Activated naive CD8-positive, alpha-beta T cell treated with anti-CD3 and anti-CD28 coated beads for 36 hours (primary cell): ENCODE measurements around the gene ATP11A. TPM values are rescaled to one million over a fixed set of nuclear protein-coding genes. Genes with fewer than 3 reads are reported as not detected.

Experiments used
- DNase-seq: peaks from one replicate; pipeline ENCODE4 v3.0.0; 2021
- H3K27ac Mint-ChIP-seq: one replicate; pipeline ENCODE4 v1.8.0; 2022; ENCODE audit warnings: mild to moderate bottlenecking, moderate library complexity, mixed read lengths
- H3K27me3 Mint-ChIP-seq: one replicate; pipeline ENCODE4 v1.8.0; 2022; ENCODE audit warnings: mild to moderate bottlenecking, mixed read lengths
- H3K36me3 Mint-ChIP-seq: one replicate; pipeline ENCODE4 v1.8.0; 2021; ENCODE audit warnings: mild to moderate bottlenecking, mixed read lengths
- H3K4me1 Mint-ChIP-seq: one replicate; pipeline ENCODE4 v1.8.0; 2021; ENCODE audit warnings: mixed read lengths
- H3K4me3 Mint-ChIP-seq: one replicate; pipeline ENCODE4 v1.8.0; 2022; ENCODE audit warnings: mild to moderate bottlenecking, moderate library complexity, mixed read lengths
- H3K9me3 Mint-ChIP-seq: one replicate; pipeline ENCODE4 v1.8.0; 2022; ENCODE audit warnings: mixed read lengths
- total RNA-seq, 2 experiments: library from RNA; stranded (reverse); gene quantifications; one replicate each; pipeline ENCODE4 v1.2.3, GENCODE V29; 2021

ATP11A gene
- total RNA-seq, 2 experiments from 2014 or later = 27.6 to 32.5 TPM

- H3K27ac Mint-ChIP-seq = no peak overlapping the region
- H3K36me3 Mint-ChIP-seq = peaks cover 16% of the 10 kb centered on the region
These were observed 135.2 kb downstream of the ATP11A start for GRCh38 chr13:112825071-112825470.

GRCh38 chr13:112825875-112826274 is 136.0 kb downstream of the ATP11A start:
- no peaks in the 10 kb centered on the region for H3K9me3 Mint-ChIP-seq
- no peak for DNase-seq
- no peaks in the 10 kb centered on the region for H3K27me3 Mint-ChIP-seq
- H3K36me3 Mint-ChIP-seq = peaks cover 15% of the 10 kb centered on the region
- H3K4me3 Mint-ChIP-seq = no peak overlapping the region
- H3K27ac Mint-ChIP-seq = no peak overlapping the region
- no peaks in the 10 kb centered on the region for H3K4me1 Mint-ChIP-seq

More at GRCh38 chr13:112825071-112825470, 135.2 kb downstream of the ATP11A start:
- DNase-seq = no peak
- Mint-ChIP-seq H3K27me3 (no peaks in the 10 kb centered on the region), H3K4me1 (no peaks in the 10 kb centered on the region), H3K4me3 (no peak overlapping the region), H3K9me3 (no peaks in the 10 kb centered on the region)

GRCh38 chr13:112826565-112826964 is 136.7 kb downstream of the ATP11A start:
- Mint-ChIP-seq H3K4me3 (no peak overlapping the region), H3K27me3 (no peaks in the 10 kb centered on the region), H3K9me3 (no peaks in the 10 kb centered on the region), H3K4me1 (no peaks in the 10 kb centered on the region), H3K36me3 (peaks cover 18% of the 10 kb centered on the region), H3K27ac (no peak overlapping the region)
- DNase-seq = no peak

- Mint-ChIP-seq H3K4me1 (no peaks in the 10 kb centered on the region), H3K4me3 (no peak overlapping the region), H3K36me3 (peaks cover 27% of the 10 kb centered on the region), H3K27ac (no peak overlapping the region), H3K9me3 (no peaks in the 10 kb centered on the region), H3K27me3 (no peaks in the 10 kb centered on the region)
- no peak for DNase-seq
These were observed 138.4 kb downstream of the ATP11A start for GRCh38 chr13:112828082-112828699.

GRCh38 chr13:112828756-112829155 is 138.9 kb downstream of the ATP11A start:
- H3K4me3 Mint-ChIP-seq = no peak overlapping the region
- H3K36me3 Mint-ChIP-seq = peaks cover 29% of the 10 kb centered on the region

GRCh38 chr13:112831196-112831595 is 141.4 kb downstream of the ATP11A start:
- Mint-ChIP-seq H3K4me1 (no peaks in the 10 kb centered on the region), H3K9me3 (no peaks in the 10 kb centered on the region), H3K27ac (no peak overlapping the region), H3K27me3 (no peaks in the 10 kb centered on the region), H3K36me3 (peaks cover 30% of the 10 kb centered on the region), H3K4me3 (no peak overlapping the region)
- DNase-seq = no peak

More at GRCh38 chr13:112828756-112829155, 138.9 kb downstream of the ATP11A start:
- H3K9me3 Mint-ChIP-seq = no peaks in the 10 kb centered on the region
- no peaks in the 10 kb centered on the region for H3K4me1 Mint-ChIP-seq
- H3K27ac Mint-ChIP-seq = no peak overlapping the region
- DNase-seq = no peak
- no peaks in the 10 kb centered on the region for H3K27me3 Mint-ChIP-seq

GRCh38 chr13:112831801-112832200 is 142.0 kb downstream of the ATP11A start:
- DNase-seq = no peak
- H3K27me3 Mint-ChIP-seq = no peaks in the 10 kb centered on the region

GRCh38 chr13:112832811-112833210 is 143.0 kb downstream of the ATP11A start:
- Mint-ChIP-seq H3K9me3 (no peaks in the 10 kb centered on the region), H3K4me3 (no peak overlapping the region), H3K27me3 (no peaks in the 10 kb centered on the region), H3K36me3 (peaks cover 33% of the 10 kb centered on the region), H3K4me1 (no peaks in the 10 kb centered on the region), H3K27ac (no peak overlapping the region)
- DNase-seq = no peak

More at GRCh38 chr13:112831801-112832200, 142.0 kb downstream of the ATP11A start:
- Mint-ChIP-seq H3K4me3 (no peak overlapping the region), H3K9me3 (no peaks in the 10 kb centered on the region), H3K4me1 (no peaks in the 10 kb centered on the region), H3K36me3 (peaks cover 30% of the 10 kb centered on the region), H3K27ac (no peak overlapping the region)

GRCh38 chr13:112833551-112834257 is 143.9 kb downstream of the ATP11A start:
- H3K27me3 Mint-ChIP-seq = no peaks in the 10 kb centered on the region
- no peak for DNase-seq
- H3K9me3 Mint-ChIP-seq = no peaks in the 10 kb centered on the region
- peaks cover 32% of the 10 kb centered on the region for H3K36me3 Mint-ChIP-seq
- no peaks in the 10 kb centered on the region for H3K4me1 Mint-ChIP-seq
- no peak overlapping the region for H3K4me3 Mint-ChIP-seq
- H3K27ac Mint-ChIP-seq = no peak overlapping the region

GRCh38 chr13:112835344-112835743 is 145.5 kb downstream of the ATP11A start:
- Mint-ChIP-seq H3K36me3 (peaks cover 32% of the 10 kb centered on the region), H3K4me3 (no peak overlapping the region), H3K4me1 (no peaks in the 10 kb centered on the region), H3K27ac (no peak overlapping the region), H3K27me3 (no peaks in the 10 kb centered on the region), H3K9me3 (no peaks in the 10 kb centered on the region)
- no peak for DNase-seq

GRCh38 chr13:112835796-112836195 is 146.0 kb downstream of the ATP11A start:
- no peaks in the 10 kb centered on the region for H3K4me1 Mint-ChIP-seq
- no peak for DNase-seq
- no peak overlapping the region for H3K27ac Mint-ChIP-seq
- no peak overlapping the region for H3K4me3 Mint-ChIP-seq
- H3K9me3 Mint-ChIP-seq = no peaks in the 10 kb centered on the region
- H3K27me3 Mint-ChIP-seq = no peaks in the 10 kb centered on the region
- peaks cover 33% of the 10 kb centered on the region for H3K36me3 Mint-ChIP-seq

- Mint-ChIP-seq H3K4me1 (no peaks in the 10 kb centered on the region), H3K9me3 (no peaks in the 10 kb centered on the region), H3K27me3 (no peaks in the 10 kb centered on the region), H3K27ac (no peak overlapping the region), H3K36me3 (peaks cover 26% of the 10 kb centered on the region), H3K4me3 (no peak overlapping the region)
- DNase-seq = no peak
These were observed 147.1 kb downstream of the ATP11A start for GRCh38 chr13:112836940-112837339.

- no peak for DNase-seq
- H3K4me1 Mint-ChIP-seq = no peaks in the 10 kb centered on the region
- no peak overlapping the region for H3K27ac Mint-ChIP-seq
- H3K27me3 Mint-ChIP-seq = no peaks in the 10 kb centered on the region
- H3K4me3 Mint-ChIP-seq = no peak overlapping the region
- H3K36me3 Mint-ChIP-seq = peaks cover 21% of the 10 kb centered on the region
- H3K9me3 Mint-ChIP-seq = no peaks in the 10 kb centered on the region
These were observed 147.7 kb downstream of the ATP11A start for GRCh38 chr13:112837371-112838037.

GRCh38 chr13:112838038-112838841 is 148.4 kb downstream of the ATP11A start:
- H3K27ac Mint-ChIP-seq = no peak overlapping the region
- H3K4me1 Mint-ChIP-seq = no peaks in the 10 kb centered on the region
- DNase-seq = no peak
- H3K36me3 Mint-ChIP-seq = peaks cover 17% of the 10 kb centered on the region
- no peaks in the 10 kb centered on the region for H3K27me3 Mint-ChIP-seq
- no peaks in the 10 kb centered on the region for H3K9me3 Mint-ChIP-seq
- H3K4me3 Mint-ChIP-seq = no peak overlapping the region

- DNase-seq = no peak
- no peaks in the 10 kb centered on the region for H3K4me1 Mint-ChIP-seq
- no peak overlapping the region for H3K4me3 Mint-ChIP-seq
- peaks cover 16% of the 10 kb centered on the region for H3K36me3 Mint-ChIP-seq
- no peaks in the 10 kb centered on the region for H3K9me3 Mint-ChIP-seq
- no peaks in the 10 kb centered on the region for H3K27me3 Mint-ChIP-seq
- no peak overlapping the region for H3K27ac Mint-ChIP-seq
These were observed 148.9 kb downstream of the ATP11A start for GRCh38 chr13:112838842-112839117.
